A673 (cell line): ENCODE data around the gene COL4A3. TPM values are rescaled to one million over a fixed set of nuclear protein-coding genes. Genes with fewer than 3 reads are reported as not detected.

Experiments used
- BruUV-seq: library from RNA; stranded (reverse); fragments of 400-500 nt; replicated peaks from 2 replicates; lab custom pipeline; 2021; lab: Mats Ljungman, UMichigan
- CTCF ChIA-PET: fragments of 300-600 bp; sonication (Branson Sonifier 250); formaldehyde crosslinking; loops from one replicate; lab custom pipeline; 2022; ENCODE audit warnings: antibody characterized with exemption; lab: Charles Lee
- POLR2A ChIA-PET: fragments of 300-600 bp; sonication (Branson Sonifier 250); formaldehyde crosslinking; loops from one replicate; lab custom pipeline; 2022; ENCODE audit warnings: antibody characterized with exemption; ENCODE audit not compliant: low non-redundant PET; lab: Charles Lee
- DNase-seq: peaks from one replicate; pipeline ENCODE4 v3.0.0-alpha.2; 2015; ENCODE audit warnings: low spot score
- H3K27ac ChIP-seq: fragments of 200-600 bp; sonication (generic); 2 replicates; pipeline ENCODE4 v1.5.1; 2016; ENCODE audit warnings: mixed run types, low read depth, mild to moderate bottlenecking, mixed read lengths, antibody characterized with exemption, low read length; ENCODE audit not compliant: poor library complexity, severe bottlenecking
- H3K27me3 ChIP-seq: fragments of 200-600 bp; sonication (generic); replicated peaks from 2 replicates; pipeline ENCODE4 v1.6.1; 2017; ENCODE audit warnings: mixed run types, low read depth, mild to moderate bottlenecking, mixed read lengths, antibody characterized with exemption, low read length; ENCODE audit not compliant: insufficient read depth, poor library complexity
- H3K36me3 ChIP-seq: fragments of 200-600 bp; sonication (generic); 2 replicates; pipeline ENCODE4 v1.6.1; 2016; ENCODE audit warnings: mixed run types, mild to moderate bottlenecking, mixed read lengths, antibody characterized with exemption, low read length; ENCODE audit not compliant: insufficient read depth, poor library complexity, severe bottlenecking
- H3K4me1 ChIP-seq: fragments of 200-600 bp; sonication (generic); 2 replicates; pipeline ENCODE4 v1.6.1; 2017; ENCODE audit warnings: mixed run types, mild to moderate bottlenecking, mixed read lengths, antibody characterized with exemption, low read length; ENCODE audit not compliant: insufficient read depth, poor library complexity, severe bottlenecking
- H3K4me3 ChIP-seq: fragments of 200-600 bp; sonication (generic); 2 replicates; pipeline ENCODE4 v1.5.1; 2016; ENCODE audit warnings: low read depth, mixed run types, mild to moderate bottlenecking, mixed read lengths, low read length; ENCODE audit not compliant: poor library complexity, severe bottlenecking
- H3K9me3 ChIP-seq: fragments of 200-600 bp; sonication (generic); 2 replicates; pipeline ENCODE4 v1.6.1; 2016; ENCODE audit warnings: mixed run types, low read depth, mild to moderate bottlenecking, mixed read lengths, antibody characterized with exemption, low read length; ENCODE audit not compliant: poor library complexity, severe bottlenecking
- EZH2 ChIP-seq: fragments of 200-600 bp; sonication (generic); IDR thresholded peaks from 2 replicates; pipeline ENCODE4 v1.6.1; 2017; ENCODE audit warnings: borderline replicate concordance, low read depth, mild to moderate bottlenecking, mixed read lengths, antibody characterized with exemption, low read length; ENCODE audit not compliant: poor library complexity, severe bottlenecking
- intact Hi-C: fragments of 100-400 bp; cut with micrococcal nuclease; formaldehyde crosslinking; loops from one replicate; pipeline ENCODE4 v1.10.0; 2022; ENCODE audit not compliant: unreplicated experiment
- total RNA-seq: library from RNA; stranded (reverse); gene quantifications from 2 replicates; pipeline ENCODE4 v1.2.3, GENCODE V29; 2021
- TF ChIP-seq, protein P1 (sequence below): fragments of 300-800, 200-600 bp; sonication (generic); conservative IDR thresholded peaks from 2 replicates; pipeline ENCODE4 v1.5.1; 2017; ENCODE audit warnings: low read depth, mild to moderate bottlenecking, antibody characterized with exemption, low read length, moderate library complexity, mixed read lengths

Gene COL4A3
- total RNA-seq, 1 experiment from 2014 or later, result not detected

DNA sequence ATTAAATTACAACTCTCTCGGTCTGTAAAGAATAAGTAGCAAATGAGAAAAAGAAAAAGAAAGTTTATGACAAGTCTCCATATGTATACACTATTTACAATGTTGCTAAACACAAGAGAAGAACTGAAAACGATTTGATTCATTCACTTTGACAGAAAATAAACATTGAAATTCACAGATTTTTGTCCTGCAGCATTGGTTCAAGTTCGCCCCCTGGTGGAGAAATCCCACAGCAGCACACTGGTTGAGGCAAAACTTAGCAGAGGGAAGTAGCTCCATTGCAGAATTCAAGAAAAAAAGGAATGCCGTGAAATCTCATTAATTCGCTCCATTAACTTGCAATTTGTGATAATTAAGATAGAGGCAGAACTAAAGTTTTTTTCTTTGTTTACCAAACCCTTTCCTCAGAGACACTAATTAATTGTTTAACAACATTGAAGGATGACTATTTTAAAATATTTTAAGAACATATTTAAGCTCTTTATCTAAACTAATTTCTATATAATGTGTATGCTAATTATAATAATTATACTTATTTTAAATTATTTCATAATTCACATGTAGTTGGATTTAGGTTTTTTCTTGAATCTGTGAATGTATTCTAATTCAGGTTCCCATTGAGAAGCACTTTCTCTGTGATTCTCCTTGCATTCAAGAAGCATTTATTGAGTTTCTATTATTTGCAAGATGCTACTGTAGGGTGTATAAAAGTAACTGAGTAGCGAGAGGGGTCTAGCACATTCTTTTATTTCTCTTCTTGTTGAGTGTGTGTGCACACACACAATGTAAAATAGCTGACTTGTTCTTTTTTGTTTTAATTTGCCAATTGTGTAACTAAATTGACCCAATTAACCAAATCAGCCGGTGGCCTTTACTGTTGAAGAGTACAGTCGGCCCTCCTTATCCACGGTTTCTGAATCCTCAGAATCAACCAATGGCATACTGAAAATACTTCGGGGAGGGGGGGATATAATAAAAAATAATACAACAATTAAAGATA is 74.1 kb downstream of the COL4A3 start:
- no peak for TF ChIP-seq EZH2
- TF ChIP-seq, protein P1, sequence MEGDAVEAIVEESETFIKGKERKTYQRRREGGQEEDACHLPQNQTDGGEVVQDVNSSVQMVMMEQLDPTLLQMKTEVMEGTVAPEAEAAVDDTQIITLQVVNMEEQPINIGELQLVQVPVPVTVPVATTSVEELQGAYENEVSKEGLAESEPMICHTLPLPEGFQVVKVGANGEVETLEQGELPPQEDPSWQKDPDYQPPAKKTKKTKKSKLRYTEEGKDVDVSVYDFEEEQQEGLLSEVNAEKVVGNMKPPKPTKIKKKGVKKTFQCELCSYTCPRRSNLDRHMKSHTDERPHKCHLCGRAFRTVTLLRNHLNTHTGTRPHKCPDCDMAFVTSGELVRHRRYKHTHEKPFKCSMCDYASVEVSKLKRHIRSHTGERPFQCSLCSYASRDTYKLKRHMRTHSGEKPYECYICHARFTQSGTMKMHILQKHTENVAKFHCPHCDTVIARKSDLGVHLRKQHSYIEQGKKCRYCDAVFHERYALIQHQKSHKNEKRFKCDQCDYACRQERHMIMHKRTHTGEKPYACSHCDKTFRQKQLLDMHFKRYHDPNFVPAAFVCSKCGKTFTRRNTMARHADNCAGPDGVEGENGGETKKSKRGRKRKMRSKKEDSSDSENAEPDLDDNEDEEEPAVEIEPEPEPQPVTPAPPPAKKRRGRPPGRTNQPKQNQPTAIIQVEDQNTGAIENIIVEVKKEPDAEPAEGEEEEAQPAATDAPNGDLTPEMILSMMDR, result peak; percentile 98
- no TSS peak for BruUV-seq
- DNase-seq, result peak; percentile 71
- Histone ChIP-seq H3K36me3 (no peaks in the 10 kb centered on the region), H3K27me3 (no peaks in the 10 kb centered on the region), H3K4me3 (no peak overlapping the region), H3K9me3 (no peaks in the 10 kb centered on the region), H3K27ac (no peak overlapping the region), H3K4me1 (no peaks in the 10 kb centered on the region)
- POLR2A ChIA-PET, result no interaction called here
- intact Hi-C loops, result loop anchor here (1.0 to 10.0 kb wide), 3 partner anchors 108 to 1574 kb away; no protein-coding TSS in a partner anchor
- CTCF ChIA-PET, result interaction anchor here (0.6 to 1.5 kb wide), 13 partner anchors 8 to 1573 kb away, joined by 3 to 9 read pairs (median 3); no protein-coding TSS in a partner anchor

DNA sequence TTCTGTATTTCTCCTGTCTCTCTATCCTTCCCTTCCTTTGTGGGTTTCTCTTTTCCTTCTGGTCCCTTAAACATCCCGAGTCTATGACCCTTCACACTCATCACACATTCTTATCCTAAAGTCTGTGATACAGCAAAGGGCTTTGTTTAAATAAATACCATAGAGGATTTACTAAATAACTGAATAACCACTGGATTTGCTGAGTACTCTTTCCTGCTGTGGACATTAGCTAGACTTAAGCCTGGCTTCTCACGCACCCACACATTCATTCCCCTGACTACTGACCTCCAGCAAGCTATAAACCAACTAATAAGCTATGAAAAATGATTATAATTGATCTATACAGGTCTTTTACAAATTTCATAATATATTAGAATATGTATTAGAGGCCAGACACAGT is 76.6 kb downstream of the COL4A3 start:
- Histone ChIP-seq H3K36me3 (no peaks in the 10 kb centered on the region), H3K9me3 (no peaks in the 10 kb centered on the region), H3K4me1 (no peaks in the 10 kb centered on the region), H3K27me3 (no peaks in the 10 kb centered on the region), H3K27ac (no peak overlapping the region), H3K4me3 (no peak overlapping the region)
- POLR2A ChIA-PET, result no interaction called here
- BruUV-seq, result no TSS peak
- CTCF ChIA-PET, result no interaction called here
- intact Hi-C loops, result no loop called here
- DNase-seq, result no peak
- no peak for TF ChIP-seq EZH2
- TF ChIP-seq, protein P1, result no peak

DNA sequence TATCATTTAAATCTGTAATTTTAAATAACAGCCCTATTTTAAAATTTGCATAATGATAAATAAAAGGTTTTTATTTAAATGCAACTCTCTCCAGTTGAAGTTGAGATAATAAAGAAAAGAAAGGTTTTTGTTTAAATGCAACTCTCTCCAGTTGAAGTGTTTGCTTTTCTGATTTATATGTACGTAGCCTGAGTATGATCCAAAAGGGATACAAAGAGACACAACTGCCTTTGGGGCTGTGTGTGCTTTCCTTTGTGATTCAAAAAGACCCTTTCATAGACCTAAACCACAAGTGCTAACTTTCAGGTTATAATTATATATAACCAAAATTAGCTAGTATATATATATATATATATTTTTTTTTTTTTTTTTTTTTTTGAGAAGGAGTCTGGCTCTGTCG is 84.5 kb downstream of the COL4A3 start:
- BruUV-seq, result no TSS peak
- CTCF ChIA-PET, result no interaction called here

More for the DNA sequence above, 84.5 kb downstream of the COL4A3 start:
- no peaks in the 10 kb centered on the region for H3K27me3 ChIP-seq
- DNase-seq, result no peak
- no peaks in the 10 kb centered on the region for H3K4me1 ChIP-seq
- H3K9me3 ChIP-seq, result no peaks in the 10 kb centered on the region
- no peaks in the 10 kb centered on the region for H3K36me3 ChIP-seq
- H3K27ac ChIP-seq, result no peak overlapping the region
- intact Hi-C loops, result no loop called here
- POLR2A ChIA-PET, result no interaction called here
- H3K4me3 ChIP-seq, result no peak overlapping the region
- TF ChIP-seq EZH2, result no peak
- TF ChIP-seq, protein P1, result no peak
